DMS114 treated with DMSO at 0.1 percent for 48 hours (cell line): ENCODE data around the gene MID1.
"Not testable (repeated sequence)": the region's sequence is repeated elsewhere in the genome, so short reads cannot be mapped to it uniquely, and the experiment has no call there.

ENCODE experiments used
- DNase-seq: peaks from one replicate; lab custom pipeline; 2025; ENCODE audit not compliant: unreplicated experiment; lab: John Stamatoyannopoulos, UW

The MID1 gene

DNA sequence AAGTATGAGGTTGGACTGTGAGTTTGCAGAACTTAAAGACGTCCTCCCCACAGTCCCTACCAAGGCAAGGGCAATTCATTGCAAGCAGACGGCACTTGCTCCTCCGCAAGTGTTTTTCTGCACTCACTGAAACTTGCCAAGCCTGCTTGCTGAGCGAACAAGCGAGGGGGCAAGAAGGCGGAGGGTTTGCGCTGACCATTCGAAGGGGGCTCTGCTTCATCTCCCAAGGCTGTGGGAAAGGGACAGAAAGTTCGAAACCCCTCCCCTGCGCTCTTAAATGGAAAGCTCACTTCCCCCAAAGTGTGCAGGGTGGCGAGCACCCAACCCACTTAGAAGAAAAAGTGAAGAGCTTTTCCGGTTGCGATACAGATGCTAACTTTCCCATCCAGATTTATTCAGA is 1.4 kb downstream of the MID1 start:
- no peak for DNase-seq

DNA sequence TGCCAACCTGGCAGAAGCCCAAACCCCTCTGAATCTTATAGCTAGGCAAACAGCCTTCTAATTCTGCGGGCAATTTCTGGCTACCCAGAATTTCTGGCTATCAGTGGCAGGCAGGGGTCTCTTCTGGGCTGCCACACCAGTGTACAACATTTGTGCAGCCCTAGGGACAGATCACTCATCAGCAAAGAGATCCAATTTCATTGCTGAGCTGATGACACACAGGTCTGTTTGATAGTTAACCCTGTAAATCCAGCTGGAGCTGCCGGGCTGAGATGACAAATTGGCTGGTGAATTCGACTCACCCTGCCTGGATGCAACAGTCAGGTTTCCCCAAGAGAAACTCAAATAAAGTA is 2.4 kb downstream of the MID1 start:
- no peak for DNase-seq

DNA sequence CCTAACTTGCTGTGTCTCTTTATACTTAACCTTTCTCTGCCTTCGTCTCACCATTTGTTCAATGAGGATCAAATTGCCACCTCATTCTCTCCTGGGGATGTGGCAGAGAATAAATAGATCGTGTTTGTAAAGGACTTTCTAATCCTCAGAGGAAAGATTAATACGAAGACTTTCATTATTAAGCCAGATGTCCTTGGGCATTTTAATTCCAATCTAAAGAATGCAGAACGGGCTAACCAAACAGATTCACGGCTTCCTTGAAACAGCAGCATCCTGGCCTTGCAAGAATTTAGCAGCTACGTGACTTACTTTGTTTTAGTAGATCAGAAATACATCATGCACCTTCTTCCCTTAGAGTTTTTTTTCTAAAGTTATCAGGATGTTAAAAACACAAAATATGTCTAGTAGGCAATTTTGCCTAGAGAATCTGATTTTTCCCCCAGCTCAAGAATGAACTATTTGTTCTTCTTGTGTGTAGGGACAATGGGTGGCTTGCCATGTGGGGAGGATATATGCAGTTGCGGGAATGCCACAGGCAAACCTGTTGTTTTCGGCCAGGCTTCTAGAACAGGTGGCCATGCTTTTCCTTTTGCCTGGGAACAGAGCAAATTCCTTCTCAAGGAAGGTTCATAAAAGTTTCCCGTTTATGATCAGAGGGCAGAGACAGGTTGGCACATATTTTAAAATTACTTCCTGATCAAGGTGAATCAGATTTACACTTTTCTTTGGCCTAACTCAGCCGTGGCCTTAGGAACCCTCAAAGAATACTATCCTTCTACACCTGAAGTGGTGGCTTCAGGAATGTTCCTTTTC is 3.0 kb downstream of the MID1 start:
- DNase-seq = no peak

DNA sequence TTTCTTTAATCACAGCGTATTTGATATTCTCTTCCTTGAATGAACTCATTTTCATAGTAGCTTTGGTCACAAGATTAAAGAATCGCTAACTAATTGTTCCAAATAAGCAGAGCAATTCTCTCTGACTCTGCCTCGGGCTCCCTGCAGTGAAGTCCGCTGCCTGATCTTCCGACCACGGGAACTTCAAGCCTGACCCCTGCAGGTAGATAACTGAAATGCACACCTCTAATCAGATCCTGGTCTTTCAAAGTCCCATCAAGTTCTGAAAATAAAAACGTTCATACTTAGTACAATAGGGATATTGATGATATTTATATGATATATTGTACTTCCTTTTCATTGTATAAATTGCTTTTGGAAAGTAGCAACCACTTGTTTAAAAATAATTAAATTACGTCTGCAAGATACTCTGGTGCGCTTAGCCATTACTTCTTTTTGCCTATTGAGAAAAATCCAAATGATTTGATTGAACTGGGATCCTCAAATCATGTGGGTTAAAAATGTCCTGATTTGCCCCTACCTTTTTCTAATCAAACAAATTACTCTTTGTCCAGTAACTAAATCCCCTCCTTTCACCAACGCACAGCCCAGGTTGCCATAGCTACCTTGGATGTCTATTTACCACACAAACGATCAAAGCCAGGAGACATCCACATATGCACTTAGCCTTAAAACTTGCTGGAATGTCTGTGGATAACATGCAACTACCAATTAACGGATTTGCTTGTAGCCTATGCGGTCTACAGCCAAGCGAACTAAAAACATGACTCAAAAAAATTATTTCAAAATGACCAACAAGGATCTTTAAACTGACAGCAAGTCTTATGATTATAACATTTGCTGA is 4.2 kb downstream of the MID1 start:
- peak; percentile 53 for DNase-seq

DNA sequence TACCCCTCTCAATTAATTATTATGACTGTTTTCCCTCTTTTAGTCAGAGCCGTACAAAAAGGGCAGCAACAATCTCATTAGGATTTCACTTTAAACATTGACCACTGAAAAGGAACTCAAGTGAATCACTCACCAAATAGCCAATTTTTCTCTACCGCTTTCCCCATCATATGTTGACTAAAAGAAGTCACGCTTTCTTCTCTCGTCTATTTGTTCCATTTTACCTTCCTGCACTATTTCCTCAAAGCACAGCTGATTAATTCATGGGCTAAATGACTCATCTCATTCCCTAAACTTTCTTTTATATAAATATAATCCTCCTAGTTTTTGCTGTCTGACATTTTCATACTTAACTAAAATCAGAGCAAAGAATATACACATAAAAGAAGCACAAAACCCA is 8.2 kb downstream of the MID1 start:
- DNase-seq = no peak

DNA sequence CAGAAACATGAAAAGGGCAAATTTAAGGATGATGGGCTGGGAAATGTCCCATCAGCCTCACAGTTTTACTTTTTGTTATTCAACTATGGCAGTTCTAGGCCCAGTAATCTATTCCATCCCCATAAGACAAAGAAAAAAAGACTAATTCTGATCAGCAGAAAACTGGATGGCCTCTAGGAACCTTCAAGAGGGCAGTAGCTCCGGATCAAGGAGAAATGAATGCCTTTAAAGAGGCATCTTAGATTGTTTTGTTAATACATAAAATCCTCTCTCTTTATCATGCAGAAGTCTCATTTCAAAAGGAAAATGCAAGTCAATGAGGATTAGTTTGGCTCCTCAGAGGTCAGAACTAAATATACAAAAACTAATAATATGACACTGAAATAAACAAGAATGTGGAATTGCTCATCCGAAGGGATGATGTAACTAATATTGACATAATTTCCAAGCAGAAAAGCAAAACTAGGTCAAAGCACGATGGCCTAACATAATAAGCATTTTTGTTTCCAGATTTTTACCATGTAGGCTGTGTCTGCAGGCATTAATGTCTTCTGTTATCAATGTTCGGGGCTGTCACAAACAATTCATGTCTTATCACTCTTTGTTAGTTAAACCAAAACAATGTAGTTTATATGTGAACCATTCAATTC is 8.8 kb downstream of the MID1 start:
- DNase-seq = no peak

DNA sequence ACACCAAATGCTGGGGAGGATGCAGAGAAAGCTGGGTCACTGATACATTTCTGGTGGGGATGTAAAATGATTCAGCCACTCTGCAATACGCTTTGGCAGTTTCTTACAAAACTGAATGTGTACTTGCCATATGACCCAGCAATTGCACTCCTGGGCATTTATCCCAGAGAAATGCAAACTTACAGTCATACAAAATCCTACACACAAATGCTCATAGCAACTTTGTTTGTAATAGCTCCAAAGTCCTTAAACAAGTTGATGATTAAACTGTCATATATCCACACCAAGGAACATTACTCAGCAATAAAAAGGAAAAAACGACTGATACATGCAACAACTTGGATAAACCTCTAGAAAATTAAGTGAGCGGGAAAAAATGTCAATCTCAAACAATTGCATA is 12.3 kb downstream of the MID1 start:
- DNase-seq = no peak

DNA sequence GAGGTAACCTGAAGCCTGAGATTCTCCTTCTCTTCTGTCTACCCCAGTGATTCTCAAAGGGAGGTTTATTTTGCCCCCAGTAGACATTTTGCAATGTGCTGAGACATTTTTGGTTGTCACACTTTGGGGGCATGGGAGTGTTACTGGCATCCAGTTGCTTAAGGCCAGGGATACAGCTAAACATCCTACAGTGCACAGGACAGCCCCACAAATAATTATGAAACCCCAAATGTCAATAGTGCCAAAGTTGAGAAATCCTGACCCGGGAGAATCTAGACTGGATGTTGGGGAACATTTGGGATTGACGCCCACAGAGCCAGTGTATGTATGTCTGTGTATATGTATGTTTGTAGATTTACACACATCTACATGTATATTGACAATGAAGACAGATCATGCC is 13.2 kb downstream of the MID1 start:
- DNase-seq = no peak

DNA sequence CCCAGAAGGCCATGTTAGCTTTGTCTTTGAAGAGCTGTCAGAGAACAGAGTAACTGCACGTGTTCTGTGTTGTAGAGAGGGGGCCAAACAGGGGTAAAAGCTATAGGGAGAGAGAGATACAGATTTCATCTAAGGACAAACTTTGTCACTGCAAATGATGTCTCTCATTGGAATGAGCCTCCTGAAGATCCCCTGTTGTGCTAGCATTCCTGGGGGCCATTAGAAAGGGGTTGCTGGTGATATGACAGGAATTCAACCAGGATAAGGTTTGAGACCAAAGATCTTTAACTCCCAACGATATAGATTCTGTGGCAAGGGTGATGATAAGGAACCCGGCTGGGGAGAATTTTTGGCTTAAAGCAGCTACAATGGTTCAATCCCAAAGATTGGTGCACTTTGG is 16.8 kb downstream of the MID1 start:
- DNase-seq = no peak

DNA sequence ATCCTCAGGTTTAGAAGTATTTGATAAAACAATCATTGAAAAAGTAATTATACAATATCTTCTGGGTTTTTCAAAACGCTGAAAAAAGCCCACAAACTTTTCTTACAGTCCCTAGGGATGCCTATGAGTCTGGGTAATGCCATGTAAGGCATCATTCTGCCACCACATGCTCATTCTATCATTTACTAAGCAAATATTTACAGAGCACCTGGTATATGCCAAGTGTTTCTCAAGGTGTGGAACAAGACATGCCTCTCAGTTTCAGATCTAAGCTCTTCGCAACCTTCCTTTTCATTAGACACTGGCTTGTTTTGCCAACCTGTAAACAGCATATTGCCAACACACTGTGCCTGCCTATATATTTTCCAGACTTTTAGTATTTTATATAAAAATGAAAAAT is 17.7 kb downstream of the MID1 start:
- DNase-seq = no peak

DNA sequence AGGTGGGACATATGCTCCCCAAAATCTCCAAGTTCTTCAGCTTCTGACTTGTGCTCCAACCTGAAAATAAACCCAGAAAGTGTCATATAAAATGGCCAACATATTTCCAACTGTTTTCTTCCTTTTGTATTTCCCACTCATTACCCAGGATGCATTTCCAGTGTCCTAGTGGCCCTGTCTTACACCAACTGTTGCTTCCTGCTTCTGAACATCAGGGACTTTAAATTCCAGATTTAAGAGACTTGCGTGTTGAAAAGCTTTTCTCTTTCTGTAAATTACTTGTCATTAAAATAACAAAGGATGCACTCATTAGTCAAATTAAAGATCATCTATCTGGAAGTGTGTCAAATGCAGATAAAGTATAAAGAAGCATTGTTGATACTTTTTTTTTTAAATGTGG is 19.9 kb downstream of the MID1 start:
- no peak for DNase-seq

DNA sequence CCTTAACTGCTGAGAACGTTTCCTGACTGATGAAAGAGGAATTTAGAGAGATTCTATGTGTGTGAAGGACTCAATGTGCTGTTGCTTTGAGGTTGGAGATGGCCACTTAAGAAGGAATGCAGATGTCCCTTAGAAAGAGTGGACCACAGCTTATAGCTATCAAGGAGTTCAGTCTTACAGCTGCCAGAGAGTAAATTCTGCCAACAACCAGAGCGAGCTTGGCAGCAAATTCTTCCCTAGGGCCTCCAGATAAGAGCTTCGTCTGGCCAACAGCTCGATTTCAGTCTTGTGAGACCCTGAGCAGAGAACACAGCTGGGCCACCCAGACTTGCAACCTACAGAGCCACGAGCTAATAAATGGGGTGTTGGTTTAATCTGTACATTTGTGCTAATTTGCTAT is 21.8 kb downstream of the MID1 start:
- no peak for DNase-seq

DNA sequence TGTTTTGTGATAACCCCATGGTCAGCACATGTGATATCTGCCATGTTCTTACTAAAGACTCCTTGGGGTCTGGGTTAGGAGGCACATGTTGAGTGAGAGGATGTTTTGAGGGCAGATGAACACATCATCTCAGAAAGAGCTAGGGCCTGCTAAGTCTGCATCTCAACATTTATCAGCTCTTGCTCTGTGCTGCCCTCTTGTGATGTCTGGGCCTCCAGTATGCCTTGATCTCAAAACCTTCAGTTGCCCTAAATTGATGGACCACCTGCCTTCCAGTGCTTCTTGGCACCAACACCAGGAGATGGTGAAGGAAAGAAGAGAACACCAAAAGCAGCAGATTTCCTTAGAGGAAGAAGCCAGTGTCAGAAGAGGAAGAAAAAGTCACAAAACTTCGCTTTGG is 22.5 kb downstream of the MID1 start:
- DNase-seq = no peak

DNA sequence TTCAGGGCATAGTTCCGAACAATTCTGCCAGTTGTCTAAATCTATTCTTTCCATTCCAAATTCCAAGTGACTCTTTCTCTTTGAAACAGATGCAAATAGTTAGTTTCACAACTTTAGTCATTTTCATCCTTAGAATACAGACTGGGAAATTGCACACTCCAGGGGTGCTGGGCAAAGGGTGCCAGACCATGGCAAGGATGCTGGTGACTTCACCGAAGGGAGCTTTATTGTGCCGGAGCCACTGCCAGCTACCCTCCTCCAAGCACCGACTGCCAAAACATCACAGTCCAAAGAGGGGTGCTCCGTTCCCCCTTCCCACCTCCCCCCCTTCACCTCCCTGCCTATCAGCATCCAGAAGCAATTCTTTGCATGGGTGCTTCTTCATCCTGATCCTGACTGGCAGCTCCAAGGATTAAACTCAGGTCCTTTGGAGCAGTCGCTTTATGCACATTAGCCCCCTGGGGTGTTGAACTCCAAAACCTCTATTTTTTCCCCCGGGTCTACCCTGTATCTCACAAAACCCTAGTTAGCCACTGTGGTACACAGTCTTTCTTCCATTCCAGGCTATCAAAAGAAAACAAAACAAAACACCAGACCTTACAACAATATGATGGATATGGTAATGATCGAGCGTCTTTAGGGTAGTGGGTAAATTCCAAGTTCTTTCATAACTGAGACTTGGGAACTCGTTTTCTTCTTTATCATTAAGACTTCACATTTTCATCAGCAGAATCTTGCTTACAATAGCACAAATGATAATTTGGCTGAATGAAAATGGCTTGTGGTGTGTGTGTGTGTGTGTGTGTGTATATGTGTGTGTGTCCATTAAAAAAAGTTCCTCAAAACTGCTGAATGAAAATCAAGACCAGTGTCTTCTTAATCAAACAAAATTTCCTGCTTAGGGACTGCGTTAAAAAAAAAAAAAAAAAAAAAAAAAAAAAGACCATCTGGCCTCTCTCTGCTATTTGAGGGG is 28.7 kb downstream of the MID1 start:
- no peak for DNase-seq

DNA sequence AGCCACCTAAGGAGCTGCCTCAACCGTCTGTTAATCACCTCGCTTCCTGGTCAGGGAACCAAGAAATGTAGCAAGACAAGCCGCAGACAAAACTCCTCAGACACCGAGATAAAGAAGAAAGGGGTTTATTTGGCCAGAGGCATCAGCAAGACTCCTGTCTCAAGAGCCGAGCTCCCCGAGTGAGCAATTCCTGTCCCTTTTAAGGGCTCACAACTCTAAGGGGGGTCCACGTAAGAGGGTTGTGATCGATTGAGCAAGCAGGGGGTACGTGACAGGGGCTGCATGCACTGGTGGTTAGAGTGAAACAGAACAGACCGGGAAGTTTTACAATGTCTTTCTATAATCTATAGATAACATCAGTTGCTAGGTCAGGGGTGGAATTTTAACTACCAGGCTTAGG is 30.6 kb downstream of the MID1 start:
- not testable (repeated sequence) for DNase-seq

DNA sequence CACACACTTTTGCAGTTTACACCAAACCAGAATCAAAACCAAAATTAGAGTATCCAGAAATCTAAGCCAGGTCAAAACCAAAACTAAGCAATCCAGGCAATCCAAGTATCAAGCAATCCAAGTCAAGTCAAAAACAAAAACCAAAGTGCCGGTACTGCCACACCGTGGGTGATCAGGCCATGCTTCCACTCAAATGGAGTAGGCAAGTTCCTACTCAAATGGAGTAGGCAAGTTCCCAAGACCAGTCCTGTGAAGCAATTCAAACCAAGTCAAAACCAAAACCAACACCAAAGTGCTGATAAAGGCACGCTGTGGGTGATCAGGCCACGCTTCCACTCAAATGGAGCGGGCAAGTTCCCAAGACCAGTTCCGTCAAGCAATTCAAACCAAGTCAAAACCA is 31.3 kb downstream of the MID1 start:
- no peak for DNase-seq

DNA sequence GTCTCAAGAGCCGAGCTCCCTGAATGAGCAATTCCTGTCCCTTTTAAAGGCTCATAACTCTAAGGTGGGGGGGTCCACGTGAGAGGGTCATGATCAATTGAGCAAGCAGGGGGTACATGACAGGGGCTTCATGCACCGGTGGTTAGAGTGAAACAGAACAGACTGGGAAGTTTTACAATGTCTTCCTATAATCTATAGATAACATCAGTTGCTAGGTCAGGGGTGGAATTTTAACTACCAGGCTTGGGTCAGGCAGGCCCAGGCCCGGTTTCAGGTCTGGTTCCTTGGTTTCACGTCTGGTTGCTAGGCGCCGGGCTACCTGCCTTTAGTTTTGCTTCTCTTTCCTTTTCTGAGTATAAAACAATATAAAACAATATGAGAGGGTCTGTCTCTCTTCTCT is 35.5 kb downstream of the MID1 start:
- not testable (repeated sequence) for DNase-seq

DNA sequence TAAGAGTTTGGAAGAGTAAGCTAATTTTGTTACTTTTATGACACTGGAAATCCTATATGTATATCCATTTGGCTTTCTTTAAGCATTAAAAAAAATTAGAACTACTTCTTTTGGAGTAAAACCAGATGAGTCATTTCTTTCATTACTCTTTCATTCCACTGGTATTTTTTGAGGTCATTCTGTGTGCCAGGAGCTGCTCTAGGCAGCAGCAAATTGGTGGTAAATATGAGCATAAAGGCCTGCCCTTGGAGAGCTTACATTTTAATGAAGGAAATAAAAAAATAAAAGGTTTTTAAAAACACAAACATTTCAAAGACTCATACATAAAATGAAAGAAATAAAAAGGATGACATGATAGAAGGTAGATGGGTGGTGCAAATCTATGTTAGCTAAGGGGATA is 37.4 kb downstream of the MID1 start:
- no peak for DNase-seq

DNA sequence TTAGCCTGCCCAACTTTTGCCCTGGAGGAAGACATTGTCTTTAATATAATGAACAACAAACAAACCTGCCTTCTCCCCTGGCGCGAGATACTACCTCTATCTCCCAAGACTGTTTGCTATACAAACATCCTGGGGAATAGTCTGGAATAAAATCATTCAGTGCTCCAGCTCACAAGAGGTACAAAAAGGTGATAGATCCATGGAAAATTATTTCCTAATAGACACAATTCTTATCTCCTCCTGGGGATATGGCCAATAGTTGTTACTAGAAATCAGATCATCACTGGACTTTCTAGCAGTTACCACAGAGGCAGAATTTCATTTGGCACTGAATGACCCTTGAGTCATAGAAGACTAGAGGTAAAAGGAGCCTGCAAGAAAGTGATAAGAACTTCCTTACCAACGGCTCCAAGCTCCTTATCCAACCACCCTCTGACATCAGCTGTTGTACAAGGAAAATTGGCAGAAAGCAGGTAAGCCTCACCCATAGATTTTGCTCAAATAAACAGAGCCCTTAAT is 38.1 kb downstream of the MID1 start:
- DNase-seq = no peak

DNA sequence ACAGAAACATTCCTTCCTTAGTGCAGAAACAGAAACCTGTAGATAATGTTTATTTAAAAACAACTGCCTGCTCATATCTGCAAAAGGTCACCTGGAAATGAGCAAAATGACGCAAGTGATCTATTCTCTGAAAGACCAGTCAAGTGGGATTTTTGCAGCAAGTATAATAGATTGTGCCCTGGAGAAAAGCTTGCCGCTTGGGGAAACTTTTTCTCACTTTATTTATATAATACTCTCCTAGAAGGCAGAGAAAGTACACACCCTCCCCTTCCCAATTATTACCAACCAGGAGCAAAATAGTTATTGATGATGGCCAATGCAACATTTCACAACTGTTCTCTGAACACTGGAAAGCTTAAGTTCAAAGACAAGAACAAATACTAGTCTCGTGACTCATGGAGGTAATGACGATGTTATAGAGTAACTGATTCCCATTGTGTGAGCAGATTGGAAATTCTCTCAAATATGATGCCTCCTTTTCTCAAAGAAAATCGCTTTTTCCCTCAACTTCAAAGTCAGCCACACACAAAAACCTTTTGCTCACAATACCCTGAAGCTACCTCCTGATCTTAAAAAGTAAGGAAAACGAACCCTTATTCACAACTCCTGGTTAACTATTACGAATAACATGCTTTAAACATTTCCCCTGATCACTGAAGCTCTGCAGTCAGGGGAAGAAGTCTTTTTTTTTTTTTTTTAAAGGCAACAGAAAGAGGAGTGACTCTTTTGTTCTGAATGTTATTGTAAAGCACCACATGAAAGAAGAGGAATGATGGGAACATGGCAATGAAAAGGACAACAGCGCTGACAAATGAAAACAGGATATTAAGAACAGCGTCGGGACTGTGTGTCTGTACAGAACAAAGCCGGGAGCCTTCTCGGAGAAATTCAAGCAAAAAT is 41.0 kb downstream of the MID1 start:
- DNase-seq = no peak
